PC-3 (cell line): ENCODE measurements around the gene DCTN2.
"Not testable (repeated sequence)": the region's sequence is repeated elsewhere in the genome, so short reads cannot be mapped to it uniquely, and the experiment has no call there.

ENCODE experiments used
- EZH2 ChIP-seq: fragments of 300-600 bp; sonication (generic); IDR thresholded peaks from one replicate; pipeline ENCODE4 v1.6.1; 2017; ENCODE audit warnings: antibody characterized with exemption, mild to moderate bottlenecking, low read length; ENCODE audit not compliant: unreplicated experiment
- EZH2phosphoT487 ChIP-seq: fragments of 300-600 bp; sonication (generic); IDR thresholded peaks from 2 replicates; pipeline ENCODE4 v1.6.1; 2018; ENCODE audit warnings: mild to moderate bottlenecking, antibody characterized with exemption, low read length, borderline replicate concordance
- TF ChIP-seq, protein P1 (sequence below): fragments of 300-600 bp; sonication (generic); conservative IDR thresholded peaks from 2 replicates; pipeline ENCODE4 v1.5.1; 2017; ENCODE audit warnings: antibody characterized with exemption, low read depth, mild to moderate bottlenecking, low read length

DNA sequence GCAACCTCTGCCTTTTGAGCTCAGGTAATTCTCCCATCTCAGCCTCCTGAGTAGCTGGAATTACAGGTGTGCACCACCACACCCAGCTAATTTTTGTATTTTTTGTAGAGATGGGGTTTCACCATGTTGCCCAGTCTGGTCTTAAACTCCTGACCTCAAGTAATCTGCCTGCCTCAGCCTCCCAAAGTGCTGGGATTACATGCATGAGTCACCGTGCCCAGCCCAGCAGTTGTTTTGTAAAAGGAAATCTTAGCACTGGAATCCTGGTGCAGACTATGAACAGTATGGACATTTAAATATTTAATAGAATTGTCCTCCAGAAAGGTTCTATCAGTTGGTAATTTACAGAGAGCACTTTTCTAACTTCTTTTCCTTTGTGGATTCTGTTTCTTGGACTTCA is 14.1 kb upstream of the DCTN2 start:
- TF ChIP-seq EZH2, EZH2phosphoT487: not testable (repeated sequence)
- TF ChIP-seq, protein P1, sequence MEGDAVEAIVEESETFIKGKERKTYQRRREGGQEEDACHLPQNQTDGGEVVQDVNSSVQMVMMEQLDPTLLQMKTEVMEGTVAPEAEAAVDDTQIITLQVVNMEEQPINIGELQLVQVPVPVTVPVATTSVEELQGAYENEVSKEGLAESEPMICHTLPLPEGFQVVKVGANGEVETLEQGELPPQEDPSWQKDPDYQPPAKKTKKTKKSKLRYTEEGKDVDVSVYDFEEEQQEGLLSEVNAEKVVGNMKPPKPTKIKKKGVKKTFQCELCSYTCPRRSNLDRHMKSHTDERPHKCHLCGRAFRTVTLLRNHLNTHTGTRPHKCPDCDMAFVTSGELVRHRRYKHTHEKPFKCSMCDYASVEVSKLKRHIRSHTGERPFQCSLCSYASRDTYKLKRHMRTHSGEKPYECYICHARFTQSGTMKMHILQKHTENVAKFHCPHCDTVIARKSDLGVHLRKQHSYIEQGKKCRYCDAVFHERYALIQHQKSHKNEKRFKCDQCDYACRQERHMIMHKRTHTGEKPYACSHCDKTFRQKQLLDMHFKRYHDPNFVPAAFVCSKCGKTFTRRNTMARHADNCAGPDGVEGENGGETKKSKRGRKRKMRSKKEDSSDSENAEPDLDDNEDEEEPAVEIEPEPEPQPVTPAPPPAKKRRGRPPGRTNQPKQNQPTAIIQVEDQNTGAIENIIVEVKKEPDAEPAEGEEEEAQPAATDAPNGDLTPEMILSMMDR: not testable (repeated sequence)
